Stimulated activated naive CD8-positive, alpha-beta T cell treated with anti-CD3 and anti-CD28 coated beads, Interleukin-15, amount 100 ng/mL, for 72 hours (primary cell): ENCODE data around the gene LCE6A.
A peak's percentile ranks its signal among the peaks of the same experiment; 100 is the strongest.

Experiments
- ATAC-seq: fragments of 150-1000 bp; cut with Tn5 transposase; 2 replicates; pipeline ENCODE4 v1.10.0; 2021; ENCODE audit warnings: mild to moderate bottlenecking, moderate library complexity
- DNase-seq, 2 donors: peaks; one replicate each; pipeline ENCODE4 v3.0.0; 2021 to 2022
- H3K27ac Mint-ChIP-seq, 2 donors: one replicate each; pipeline ENCODE4 v1.8.0; 2022; ENCODE audit warnings: mild to moderate bottlenecking in 2 of 2, mixed read lengths in 2 of 2, moderate library complexity in 2 of 2
- H3K27me3 Mint-ChIP-seq: one replicate; pipeline ENCODE4 v1.8.0; 2022; ENCODE audit warnings: mixed read lengths
- H3K4me1 Mint-ChIP-seq: one replicate; pipeline ENCODE4 v1.8.0; 2022; ENCODE audit warnings: mild to moderate bottlenecking, mixed read lengths
- H3K4me3 Mint-ChIP-seq, 2 donors: one replicate each; pipeline ENCODE4 v1.8.0; 2022; ENCODE audit warnings: mild to moderate bottlenecking in 2 of 2, mixed read lengths in 2 of 2, moderate library complexity in 1 of 2
- H3K9me3 Mint-ChIP-seq, 2 donors: one replicate each; pipeline ENCODE4 v1.8.0; 2022; ENCODE audit warnings: mixed read lengths in 2 of 2

The LCE6A gene

GRCh38 chr1:152864443-152864842 lies 21.8 kb downstream of the LCE6A start:
- no peaks in the 10 kb centered on the region for H3K9me3 Mint-ChIP-seq
- H3K27me3 Mint-ChIP-seq = peaks cover 5% of the 10 kb centered on the region
- no peak for ATAC-seq
- no peak overlapping the region for H3K27ac Mint-ChIP-seq
- no peak overlapping the region for H3K4me3 Mint-ChIP-seq
- DNase-seq = no peak
- no peaks in the 10 kb centered on the region for H3K4me1 Mint-ChIP-seq

GRCh38 chr1:152866321-152866720 lies 23.7 kb downstream of the LCE6A start:
- no peak overlapping the region for H3K4me3 Mint-ChIP-seq
- DNase-seq = no peak
- H3K27me3 Mint-ChIP-seq = no peaks in the 10 kb centered on the region
- H3K27ac Mint-ChIP-seq = no peak overlapping the region
- no peak for ATAC-seq
- H3K9me3 Mint-ChIP-seq = no peaks in the 10 kb centered on the region
- no peaks in the 10 kb centered on the region for H3K4me1 Mint-ChIP-seq

- no peaks in the 10 kb centered on the region for H3K4me1 Mint-ChIP-seq
- peaks cover 2% of the 10 kb centered on the region for H3K27me3 Mint-ChIP-seq
- no peak overlapping the region for H3K4me3 Mint-ChIP-seq
- H3K27ac Mint-ChIP-seq = peak overlapping the region in 1 of 2 donors; percentile 57
- H3K9me3 Mint-ChIP-seq = no peaks in the 10 kb centered on the region
- DNase-seq = peak; percentile 59 to 62
- ATAC-seq = peak; percentile 77
Observed at GRCh38 chr1:152869808-152870419, 27.3 kb downstream of the LCE6A start.

- no peaks in the 10 kb centered on the region for H3K4me1 Mint-ChIP-seq
- H3K27ac Mint-ChIP-seq = no peak overlapping the region
- H3K9me3 Mint-ChIP-seq = no peaks in the 10 kb centered on the region
- peak in 1 of 2 donors; percentile 25 for DNase-seq
- H3K27me3 Mint-ChIP-seq = peaks cover 10% of the 10 kb centered on the region
- no peak overlapping the region for H3K4me3 Mint-ChIP-seq
- no peak for ATAC-seq
Observed at GRCh38 chr1:152870831-152871730, 28.4 kb downstream of the LCE6A start.

- DNase-seq = no peak
- ATAC-seq = no peak
- Mint-ChIP-seq H3K4me3 (no peak overlapping the region), H3K27ac (no peak overlapping the region), H3K4me1 (no peaks in the 10 kb centered on the region), H3K27me3 (peaks cover 10% of the 10 kb centered on the region), H3K9me3 (no peaks in the 10 kb centered on the region)
Observed at GRCh38 chr1:152871731-152872126, 29.1 kb downstream of the LCE6A start.

GRCh38 chr1:152873495-152873894 lies 30.8 kb downstream of the LCE6A start:
- no peak for ATAC-seq
- no peak overlapping the region for H3K4me3 Mint-ChIP-seq
- H3K27me3 Mint-ChIP-seq = peaks cover 26% of the 10 kb centered on the region
- H3K4me1 Mint-ChIP-seq = no peaks in the 10 kb centered on the region
- DNase-seq = no peak
- no peaks in the 10 kb centered on the region for H3K9me3 Mint-ChIP-seq
- no peak overlapping the region for H3K27ac Mint-ChIP-seq

GRCh38 chr1:152876827-152877226 lies 34.2 kb downstream of the LCE6A start:
- no peak for ATAC-seq
- Mint-ChIP-seq H3K27ac (no peak overlapping the region), H3K27me3 (peaks cover 31% of the 10 kb centered on the region), H3K4me3 (no peak overlapping the region), H3K4me1 (no peaks in the 10 kb centered on the region), H3K9me3 (no peaks in the 10 kb centered on the region)
- DNase-seq = no peak

- no peak for ATAC-seq
- Mint-ChIP-seq H3K4me3 (no peak within 1 kb of the TSS), H3K4me1 (no peaks in the 10 kb centered on the region), H3K27ac (no peak within 1 kb of the TSS), H3K27me3 (peaks cover 31% of the 10 kb centered on the region), H3K9me3 (no peaks in the 10 kb centered on the region)
- DNase-seq = peak in 1 of 2 donors; percentile 20
Observed at GRCh38 chr1:152878042-152878441, 35.4 kb downstream of the LCE6A start, which contains the start of gene SMCP. SMCP (plus strand) TSS chr1:152878322; CDS start chr1:152884423, 6,101 bp downstream.

GRCh38 chr1:152879559-152880198 lies 37.0 kb downstream of the LCE6A start:
- H3K4me1 Mint-ChIP-seq = no peaks in the 10 kb centered on the region
- H3K27me3 Mint-ChIP-seq = peaks cover 31% of the 10 kb centered on the region
- peak overlapping the region in 1 of 2 donors; percentile 79 for H3K27ac Mint-ChIP-seq
- no peak overlapping the region for H3K4me3 Mint-ChIP-seq
- no peak for ATAC-seq
- no peak for DNase-seq
- no peaks in the 10 kb centered on the region for H3K9me3 Mint-ChIP-seq

GRCh38 chr1:152880316-152880715 lies 37.7 kb downstream of the LCE6A start:
- Mint-ChIP-seq H3K9me3 (no peaks in the 10 kb centered on the region), H3K4me1 (no peaks in the 10 kb centered on the region), H3K27ac (peak overlapping the region in 1 of 2 donors; percentile 64), H3K4me3 (no peak overlapping the region), H3K27me3 (peaks cover 25% of the 10 kb centered on the region)
- DNase-seq (no peak), ATAC-seq (no peak)

- Mint-ChIP-seq H3K27ac (no peak overlapping the region), H3K4me3 (no peak overlapping the region), H3K27me3 (peaks cover 21% of the 10 kb centered on the region), H3K9me3 (no peaks in the 10 kb centered on the region), H3K4me1 (no peaks in the 10 kb centered on the region)
- ATAC-seq = no peak
- no peak for DNase-seq
Observed at GRCh38 chr1:152880907-152881306, 38.3 kb downstream of the LCE6A start.

GRCh38 chr1:152884085-152884484 lies 41.4 kb downstream of the LCE6A start:
- H3K27me3 Mint-ChIP-seq = peaks cover 8% of the 10 kb centered on the region
- DNase-seq (no peak), ATAC-seq (no peak)
- H3K27ac Mint-ChIP-seq = no peak overlapping the region
- H3K4me3 Mint-ChIP-seq = no peak overlapping the region
- no peaks in the 10 kb centered on the region for H3K4me1 Mint-ChIP-seq
- no peaks in the 10 kb centered on the region for H3K9me3 Mint-ChIP-seq

GRCh38 chr1:152884506-152884905 lies 41.9 kb downstream of the LCE6A start:
- no peak for DNase-seq
- no peak for ATAC-seq
- no peaks in the 10 kb centered on the region for H3K4me1 Mint-ChIP-seq
- H3K9me3 Mint-ChIP-seq = no peaks in the 10 kb centered on the region
- H3K27me3 Mint-ChIP-seq = peaks cover 9% of the 10 kb centered on the region
- H3K27ac Mint-ChIP-seq = no peak overlapping the region
- H3K4me3 Mint-ChIP-seq = no peak overlapping the region

- Mint-ChIP-seq H3K27me3 (peaks cover 9% of the 10 kb centered on the region), H3K27ac (no peak overlapping the region), H3K9me3 (no peaks in the 10 kb centered on the region), H3K4me3 (no peak overlapping the region), H3K4me1 (no peaks in the 10 kb centered on the region)
- ATAC-seq = no peak
- DNase-seq = no peak
Observed at GRCh38 chr1:152884966-152885624, 42.4 kb downstream of the LCE6A start.

- H3K9me3 Mint-ChIP-seq = no peaks in the 10 kb centered on the region
- ATAC-seq (no peak), DNase-seq (no peak)
- no peaks in the 10 kb centered on the region for H3K4me1 Mint-ChIP-seq
- no peak overlapping the region for H3K4me3 Mint-ChIP-seq
- H3K27ac Mint-ChIP-seq = no peak overlapping the region
- peaks cover 9% of the 10 kb centered on the region for H3K27me3 Mint-ChIP-seq
Observed at GRCh38 chr1:152886085-152886484, 43.4 kb downstream of the LCE6A start.
